ENCODE data around the gene ASCC2.

DNA sequence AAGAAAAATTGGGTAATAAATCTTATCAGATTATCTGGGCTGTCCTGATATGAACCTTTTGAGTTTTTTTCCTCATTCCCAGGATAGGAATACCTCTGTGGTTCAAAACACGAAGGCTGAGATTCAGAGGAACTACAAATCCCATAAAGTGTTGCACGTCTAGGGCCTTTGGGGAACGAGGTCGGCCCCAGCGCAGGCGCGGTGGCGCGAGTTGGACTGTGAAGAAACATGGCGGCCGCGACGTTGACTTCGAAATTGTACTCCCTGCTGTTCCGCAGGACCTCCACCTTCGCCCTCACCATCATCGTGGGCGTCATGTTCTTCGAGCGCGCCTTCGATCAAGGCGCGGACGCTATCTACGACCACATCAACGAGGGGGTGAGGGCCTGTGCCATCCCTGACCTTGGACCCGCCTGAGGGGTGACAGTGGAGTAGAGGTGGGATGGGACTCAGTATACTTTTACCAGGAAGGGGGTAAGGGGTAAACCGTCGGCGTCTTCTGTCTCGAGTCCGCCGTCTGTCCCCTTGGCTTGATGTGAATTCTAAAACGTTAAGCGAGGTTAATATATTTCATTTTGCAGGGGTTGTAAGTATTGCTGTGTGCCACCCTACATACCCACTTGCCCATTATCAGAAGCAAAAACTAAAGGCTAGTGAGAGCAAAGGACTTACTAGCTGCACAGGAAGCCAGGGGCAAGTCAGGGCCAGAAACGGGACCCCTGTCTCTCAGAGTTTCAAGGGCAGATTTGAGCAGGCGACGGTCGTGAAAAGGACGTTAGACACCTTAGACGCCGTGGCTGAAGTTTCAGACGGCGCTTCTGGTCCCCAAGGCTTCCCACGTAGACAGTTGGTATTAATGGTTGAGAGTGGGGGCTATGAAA is 70.7 kb downstream of the ASCC2 start, which contains the start of gene UQCR10:
- no peak for TF ChIP-seq EZH2 (IDR thresholded peaks at IDR 0.05; ENCODE audit: borderline replicate concordance, low read depth, low read length, poor library complexity, severe bottlenecking)
- TF ChIP-seq, protein P1, sequence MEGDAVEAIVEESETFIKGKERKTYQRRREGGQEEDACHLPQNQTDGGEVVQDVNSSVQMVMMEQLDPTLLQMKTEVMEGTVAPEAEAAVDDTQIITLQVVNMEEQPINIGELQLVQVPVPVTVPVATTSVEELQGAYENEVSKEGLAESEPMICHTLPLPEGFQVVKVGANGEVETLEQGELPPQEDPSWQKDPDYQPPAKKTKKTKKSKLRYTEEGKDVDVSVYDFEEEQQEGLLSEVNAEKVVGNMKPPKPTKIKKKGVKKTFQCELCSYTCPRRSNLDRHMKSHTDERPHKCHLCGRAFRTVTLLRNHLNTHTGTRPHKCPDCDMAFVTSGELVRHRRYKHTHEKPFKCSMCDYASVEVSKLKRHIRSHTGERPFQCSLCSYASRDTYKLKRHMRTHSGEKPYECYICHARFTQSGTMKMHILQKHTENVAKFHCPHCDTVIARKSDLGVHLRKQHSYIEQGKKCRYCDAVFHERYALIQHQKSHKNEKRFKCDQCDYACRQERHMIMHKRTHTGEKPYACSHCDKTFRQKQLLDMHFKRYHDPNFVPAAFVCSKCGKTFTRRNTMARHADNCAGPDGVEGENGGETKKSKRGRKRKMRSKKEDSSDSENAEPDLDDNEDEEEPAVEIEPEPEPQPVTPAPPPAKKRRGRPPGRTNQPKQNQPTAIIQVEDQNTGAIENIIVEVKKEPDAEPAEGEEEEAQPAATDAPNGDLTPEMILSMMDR (conservative IDR thresholded peaks at IDR 0.05; ENCODE audit: low read depth, low read length): no peak
